Measurements from ENCODE around the gene FBXO10.
A peak's percentile ranks its signal among the peaks of the same experiment; 100 is the strongest.

Gene FBXO10

DNA sequence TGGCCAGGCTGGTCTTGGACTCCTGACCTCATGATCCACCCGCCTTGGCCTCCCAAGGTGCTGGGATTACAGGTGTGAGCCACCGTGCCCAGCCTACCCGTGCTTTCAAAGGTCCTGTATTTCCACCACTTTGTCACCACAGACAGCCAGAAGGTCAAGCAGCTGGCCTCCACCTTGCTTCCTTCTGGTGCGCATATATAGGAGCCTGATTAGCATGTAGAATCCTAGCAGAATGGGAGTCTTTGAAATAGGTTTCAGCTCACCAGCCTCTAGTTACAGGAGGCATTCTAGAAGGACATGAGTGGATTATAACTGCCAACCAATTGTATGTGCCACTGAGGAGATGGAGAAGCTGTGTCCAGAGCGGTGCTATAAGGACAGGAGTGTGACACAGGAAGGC lies 71.6 kb downstream of the FBXO10 start:
- no peak overlapping the region for H3K4me3 ChIP-seq (ENCODE audit: low read depth, low read length)
- TF ChIP-seq CTCF (IDR thresholded peaks at IDR 0.05; ENCODE audit: low read depth, low read length) = no peak
- TF ChIP-seq POLR2A (IDR thresholded peaks at IDR 0.05; ENCODE audit: extremely low read depth, insufficient read length) = no peak
- TF ChIP-seq, protein P1, sequence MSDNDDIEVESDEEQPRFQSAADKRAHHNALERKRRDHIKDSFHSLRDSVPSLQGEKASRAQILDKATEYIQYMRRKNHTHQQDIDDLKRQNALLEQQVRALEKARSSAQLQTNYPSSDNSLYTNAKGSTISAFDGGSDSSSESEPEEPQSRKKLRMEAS (IDR thresholded peaks at IDR 0.05; ENCODE audit: low read depth, low read length) = no peak
- no peak for TF ChIP-seq MYC (IDR thresholded peaks at IDR 0.05; ENCODE audit: low read depth, low read length)
- DNase-seq (ENCODE audit: low read depth) = no peak

DNA sequence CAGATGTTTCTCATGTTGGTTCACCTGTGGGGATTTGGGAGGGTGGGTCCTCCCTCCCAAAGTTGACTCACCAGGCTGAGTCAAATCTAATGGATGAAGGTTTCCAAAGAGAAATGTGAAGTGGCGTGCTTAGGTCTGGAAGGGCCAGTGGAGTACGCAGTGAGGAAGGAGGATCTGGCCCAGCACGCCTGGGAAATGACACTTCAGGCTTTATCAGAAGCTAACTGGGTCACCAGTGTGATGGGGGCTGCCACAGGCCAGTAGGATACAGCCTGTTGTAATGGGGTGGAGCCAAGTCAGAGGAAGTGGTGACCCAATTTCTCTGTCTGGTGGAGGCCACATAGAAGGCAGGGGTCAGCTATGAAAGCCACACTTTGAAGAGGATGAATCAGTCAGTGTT lies 72.4 kb downstream of the FBXO10 start:
- no peak overlapping the region for H3K4me3 ChIP-seq (ENCODE audit: low read depth, low read length)
- TF ChIP-seq, protein P1 (IDR thresholded peaks at IDR 0.05; ENCODE audit: low read depth, low read length) = no peak
- no peak for TF ChIP-seq CTCF (IDR thresholded peaks at IDR 0.05; ENCODE audit: low read depth, low read length)
- no peak for TF ChIP-seq MYC (IDR thresholded peaks at IDR 0.05; ENCODE audit: low read depth, low read length)
- no peak for TF ChIP-seq POLR2A (IDR thresholded peaks at IDR 0.05; ENCODE audit: extremely low read depth, insufficient read length)
- DNase-seq (ENCODE audit: low read depth) = peak; percentile 44

DNA sequence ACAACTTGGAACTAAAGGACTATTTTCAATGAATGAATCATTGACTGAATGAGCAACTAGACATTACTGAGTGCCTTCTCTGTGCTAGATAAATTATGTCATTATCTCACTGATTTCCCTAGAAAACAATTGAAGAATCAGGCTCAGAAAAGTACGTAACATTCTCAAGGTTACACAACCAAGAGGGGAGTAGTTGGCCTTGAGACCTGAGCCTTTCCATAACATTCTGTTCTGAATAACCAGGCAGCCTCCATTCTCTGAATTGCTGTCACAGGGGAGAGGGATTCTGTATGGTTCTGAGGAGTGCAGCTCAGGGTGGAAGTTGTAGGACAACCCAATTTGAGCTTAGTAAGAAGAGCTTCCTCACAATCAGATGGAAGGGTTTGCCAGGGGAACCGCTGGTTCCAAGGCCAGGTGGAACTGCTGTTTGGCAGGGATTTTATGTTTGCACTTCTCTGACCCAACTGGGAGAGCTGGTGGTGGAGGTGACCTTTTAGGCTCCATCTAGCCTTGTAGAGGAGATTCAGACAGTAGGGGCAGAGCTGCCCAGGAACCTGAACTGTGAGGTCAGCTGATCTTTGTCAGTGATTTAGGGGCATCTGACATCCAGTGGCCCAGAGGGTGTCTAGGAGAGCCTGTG lies 74.1 kb downstream of the FBXO10 start:
- TF ChIP-seq POLR2A (IDR thresholded peaks at IDR 0.05; ENCODE audit: extremely low read depth, insufficient read length) (no peak), CTCF (IDR thresholded peaks at IDR 0.05; ENCODE audit: low read depth, low read length) (no peak)
- TF ChIP-seq, protein P1 (IDR thresholded peaks at IDR 0.05; ENCODE audit: low read depth, low read length) = no peak
- no peak for DNase-seq (ENCODE audit: low read depth)
- no peak overlapping the region for H3K4me3 ChIP-seq (ENCODE audit: low read depth, low read length)

DNA sequence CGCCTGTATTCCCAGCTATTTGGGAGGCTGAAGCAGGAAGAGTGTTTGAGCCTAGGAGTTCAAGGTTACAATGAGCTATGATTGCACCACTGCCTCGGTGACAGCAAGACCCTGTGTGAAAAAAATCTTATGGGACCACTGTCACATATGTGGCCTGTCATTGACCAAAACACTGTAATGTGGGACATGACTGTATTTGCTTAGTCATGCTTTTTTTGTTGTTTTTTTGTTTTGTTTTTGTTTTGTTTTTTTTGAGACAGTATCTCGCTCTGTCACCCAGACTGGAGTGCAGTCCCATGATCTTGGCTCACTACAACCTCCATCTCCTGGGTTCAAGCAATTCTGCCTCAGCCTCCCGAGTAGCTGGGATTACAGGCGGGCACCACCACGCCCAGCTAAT lies 76.9 kb downstream of the FBXO10 start:
- TF ChIP-seq POLR2A (IDR thresholded peaks at IDR 0.05; ENCODE audit: extremely low read depth, insufficient read length) (no peak), CTCF (IDR thresholded peaks at IDR 0.05; ENCODE audit: low read depth, low read length) (no peak), MYC (IDR thresholded peaks at IDR 0.05; ENCODE audit: low read depth, low read length) (no peak)
- TF ChIP-seq, protein P1 (IDR thresholded peaks at IDR 0.05; ENCODE audit: low read depth, low read length) = no peak
- DNase-seq (ENCODE audit: low read depth) = no peak
- no peak overlapping the region for H3K4me3 ChIP-seq (ENCODE audit: low read depth, low read length)

DNA sequence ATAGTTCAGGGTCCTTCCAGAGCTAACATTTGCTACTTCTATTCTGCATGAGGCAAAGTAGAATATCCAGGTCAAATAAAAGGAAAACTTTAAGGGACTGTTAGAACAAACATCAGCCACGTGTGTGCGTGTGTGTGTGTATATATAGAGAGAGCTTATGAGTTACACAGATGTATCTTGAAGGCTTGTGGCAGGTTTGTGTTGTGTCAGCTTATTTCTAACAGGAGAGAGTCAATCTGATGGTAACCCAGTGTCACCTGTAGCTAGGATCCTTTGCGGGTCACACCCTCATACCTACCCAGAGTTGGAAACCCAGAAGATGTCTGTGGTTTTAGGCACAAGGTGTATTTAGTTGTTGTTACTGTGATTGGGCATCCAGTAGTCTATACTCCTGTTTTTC lies 77.7 kb downstream of the FBXO10 start:
- no peak overlapping the region for H3K4me3 ChIP-seq (ENCODE audit: low read depth, low read length)
- TF ChIP-seq MYC (IDR thresholded peaks at IDR 0.05; ENCODE audit: low read depth, low read length) = no peak
- no peak for TF ChIP-seq CTCF (IDR thresholded peaks at IDR 0.05; ENCODE audit: low read depth, low read length)
- no peak for TF ChIP-seq POLR2A (IDR thresholded peaks at IDR 0.05; ENCODE audit: extremely low read depth, insufficient read length)
- TF ChIP-seq, protein P1 (IDR thresholded peaks at IDR 0.05; ENCODE audit: low read depth, low read length) = no peak
- DNase-seq (ENCODE audit: low read depth) = no peak

Measured in NB4 (cell line).